ENCODE data around the gene KRTAP24-1.

The KRTAP24-1 gene

DNA sequence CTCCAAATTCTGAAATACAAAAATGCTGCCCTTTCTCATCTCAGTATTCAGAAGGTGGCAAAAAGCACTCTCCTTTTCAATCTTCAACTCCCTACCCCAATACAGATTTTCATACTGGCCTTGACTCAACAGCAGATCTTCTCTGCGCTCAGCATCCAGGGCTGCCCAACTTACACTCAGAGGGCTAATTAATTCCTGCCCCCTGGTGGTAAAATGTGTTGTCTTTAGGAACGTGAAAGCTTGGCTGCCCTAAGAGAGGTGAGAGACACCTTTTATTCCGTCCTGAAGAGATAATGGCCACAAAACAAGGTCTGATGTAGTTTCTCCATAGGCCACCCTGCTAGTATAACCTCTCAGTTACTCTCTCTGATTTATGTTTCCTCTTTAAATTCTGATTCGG is 25.0 kb downstream of the KRTAP24-1 start:
- no peak overlapping the region for H2AK5ac ChIP-seq (ENCODE audit: low read depth, low read length)
- H3K79me1 ChIP-seq (ENCODE audit: low read depth, low read length), result no peaks in the 10 kb centered on the region
- H3K18ac ChIP-seq (ENCODE audit: low read length), result no peak overlapping the region
- no peak overlapping the region for H2BK5ac ChIP-seq (ENCODE audit: low read length)
- H3K14ac ChIP-seq (ENCODE audit: low read length), result no peak overlapping the region
- peak; percentile 26 for DNase-seq (ENCODE audit: low spot score)
- no peak overlapping the region for H2BK120ac ChIP-seq (ENCODE audit: low read depth, low read length)
- no peaks in the 10 kb centered on the region for H3K9me3 ChIP-seq (replicated peaks in 1 of 2; ENCODE audit: control insufficient read depth in 2 of 2, insufficient read depth in 1 of 2, low read depth in 1 of 2, low read length in 2 of 2)
- no peak overlapping the region for H3K9ac ChIP-seq (ENCODE audit: low read depth, low read length, poor library complexity)
- H2BK12ac ChIP-seq (ENCODE audit: low read length), result no peak overlapping the region
- H4K91ac ChIP-seq (ENCODE audit: low read depth, low read length, poor library complexity), result no peak overlapping the region
- H3K4me2 ChIP-seq (ENCODE audit: insufficient read depth, low read length, poor library complexity, severe bottlenecking), result no peak overlapping the region
- H2AFZ ChIP-seq (ENCODE audit: low read length), result no peak overlapping the region
- H3K27ac ChIP-seq (replicated peaks; ENCODE audit: low read length), result no peak overlapping the region
- H3K4me3 ChIP-seq (ENCODE audit: low read length in 2 of 2), result no peak overlapping the region
- no peak overlapping the region for H3K4ac ChIP-seq (ENCODE audit: low read length)
- H3K36me3 ChIP-seq (replicated peaks in 1 of 2; ENCODE audit: control insufficient read depth in 2 of 2, insufficient read depth in 2 of 2, low read length in 2 of 2), result no peaks in the 10 kb centered on the region
- H3K27me3 ChIP-seq (ENCODE audit: control insufficient read depth in 3 of 3, insufficient read depth in 3 of 3, low read depth in 1 of 3, low read length in 3 of 3), result no peaks in the 10 kb centered on the region
- H3K4me1 ChIP-seq (ENCODE audit: control insufficient read depth in 2 of 2, insufficient read depth in 1 of 2, low read depth in 1 of 2, low read length in 2 of 2), result no peaks in the 10 kb centered on the region
- H3K23ac ChIP-seq (ENCODE audit: low read depth, low read length, poor library complexity), result no peak overlapping the region
- H4K8ac ChIP-seq (ENCODE audit: low read depth, low read length), result no peak overlapping the region
- H2BK15ac ChIP-seq (ENCODE audit: low read length), result no peak overlapping the region
- no CpG with 5 or more reads among the region's 4 CpGs for WGBS, 2 donors (ENCODE audit: extremely low coverage in 2 of 2, insufficient read length in 2 of 2, insufficient replicate concordance in 1 of 2)

DNA sequence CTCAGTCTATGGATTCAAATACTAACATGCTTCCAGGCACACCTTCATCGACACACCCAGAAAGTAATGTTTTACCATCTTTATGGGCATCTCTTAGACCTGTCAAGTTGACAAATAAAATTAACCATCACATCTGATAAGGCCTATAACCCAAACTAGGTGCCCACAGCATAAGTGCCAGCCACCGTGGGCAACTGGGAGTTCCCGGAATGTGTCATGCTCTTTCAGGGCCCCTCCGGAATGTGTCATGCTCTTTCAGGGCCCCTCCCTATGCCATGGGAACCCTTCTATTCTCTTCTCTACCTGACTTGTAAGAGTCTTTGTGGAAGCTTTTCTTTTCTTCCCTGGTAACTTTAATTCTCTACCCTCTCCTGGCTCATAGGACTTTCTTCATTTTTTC is 26.6 kb downstream of the KRTAP24-1 start:
- H3K79me1 ChIP-seq (ENCODE audit: low read depth, low read length), result no peaks in the 10 kb centered on the region
- no peaks in the 10 kb centered on the region for H3K9me3 ChIP-seq (replicated peaks in 1 of 2; ENCODE audit: control insufficient read depth in 2 of 2, insufficient read depth in 1 of 2, low read depth in 1 of 2, low read length in 2 of 2)
- no peak overlapping the region for H2AK5ac ChIP-seq (ENCODE audit: low read depth, low read length)
- H3K23ac ChIP-seq (ENCODE audit: low read depth, low read length, poor library complexity), result no peak overlapping the region
- H3K27ac ChIP-seq (replicated peaks; ENCODE audit: low read length), result no peak overlapping the region
- no peak overlapping the region for H2BK120ac ChIP-seq (ENCODE audit: low read depth, low read length)
- no CpG with 5 or more reads among the region's 4 CpGs for WGBS, 2 donors (ENCODE audit: extremely low coverage in 2 of 2, insufficient read length in 2 of 2, insufficient replicate concordance in 1 of 2)
- no peaks in the 10 kb centered on the region for H3K27me3 ChIP-seq (ENCODE audit: control insufficient read depth in 3 of 3, insufficient read depth in 3 of 3, low read depth in 1 of 3, low read length in 3 of 3)
- no peaks in the 10 kb centered on the region for H3K4me1 ChIP-seq (ENCODE audit: control insufficient read depth in 2 of 2, insufficient read depth in 1 of 2, low read depth in 1 of 2, low read length in 2 of 2)
- H4K91ac ChIP-seq (ENCODE audit: low read depth, low read length, poor library complexity), result no peak overlapping the region
- H2BK5ac ChIP-seq (ENCODE audit: low read length), result no peak overlapping the region
- no peak for DNase-seq (ENCODE audit: low spot score)
- H3K14ac ChIP-seq (ENCODE audit: low read length), result no peak overlapping the region
- no peak overlapping the region for H3K4me3 ChIP-seq (ENCODE audit: low read length in 2 of 2)
- no peak overlapping the region for H3K4ac ChIP-seq (ENCODE audit: low read length)
- no peaks in the 10 kb centered on the region for H3K36me3 ChIP-seq (replicated peaks in 1 of 2; ENCODE audit: control insufficient read depth in 2 of 2, insufficient read depth in 2 of 2, low read length in 2 of 2)
- no peak overlapping the region for H3K4me2 ChIP-seq (ENCODE audit: insufficient read depth, low read length, poor library complexity, severe bottlenecking)
- no peak overlapping the region for H2BK15ac ChIP-seq (ENCODE audit: low read length)
- no peak overlapping the region for H3K9ac ChIP-seq (ENCODE audit: low read depth, low read length, poor library complexity)
- no peak overlapping the region for H4K8ac ChIP-seq (ENCODE audit: low read depth, low read length)
- H3K18ac ChIP-seq (ENCODE audit: low read length), result no peak overlapping the region
- no peak overlapping the region for H2AFZ ChIP-seq (ENCODE audit: low read length)
- H2BK12ac ChIP-seq (ENCODE audit: low read length), result no peak overlapping the region

GRCh38 chr21:30255679-30256078 is 27.1 kb downstream of the KRTAP24-1 start:
- Histone ChIP-seq H3K9ac (ENCODE audit: low read depth, low read length, poor library complexity) (no peak overlapping the region), H3K4me3 (ENCODE audit: low read length in 2 of 2) (no peak overlapping the region), H2BK15ac (ENCODE audit: low read length) (no peak overlapping the region), H2AFZ (ENCODE audit: low read length) (no peak overlapping the region), H3K4me2 (ENCODE audit: insufficient read depth, low read length, poor library complexity, severe bottlenecking) (no peak overlapping the region), H3K9me3 (replicated peaks in 1 of 2; ENCODE audit: control insufficient read depth in 2 of 2, insufficient read depth in 1 of 2, low read depth in 1 of 2, low read length in 2 of 2) (no peaks in the 10 kb centered on the region), H3K79me1 (ENCODE audit: low read depth, low read length) (no peaks in the 10 kb centered on the region), H3K14ac (ENCODE audit: low read length) (no peak overlapping the region), H2BK12ac (ENCODE audit: low read length) (no peak overlapping the region), H2BK120ac (ENCODE audit: low read depth, low read length) (no peak overlapping the region), H3K27me3 (ENCODE audit: control insufficient read depth in 3 of 3, insufficient read depth in 3 of 3, low read depth in 1 of 3, low read length in 3 of 3) (no peaks in the 10 kb centered on the region), H3K4ac (ENCODE audit: low read length) (no peak overlapping the region), H3K23ac (ENCODE audit: low read depth, low read length, poor library complexity) (no peak overlapping the region), H3K27ac (replicated peaks; ENCODE audit: low read length) (no peak overlapping the region), H3K4me1 (ENCODE audit: control insufficient read depth in 2 of 2, insufficient read depth in 1 of 2, low read depth in 1 of 2, low read length in 2 of 2) (no peaks in the 10 kb centered on the region), H2BK5ac (ENCODE audit: low read length) (no peak overlapping the region), H4K8ac (ENCODE audit: low read depth, low read length) (no peak overlapping the region), H2AK5ac (ENCODE audit: low read depth, low read length) (no peak overlapping the region), H4K91ac (ENCODE audit: low read depth, low read length, poor library complexity) (no peak overlapping the region), H3K36me3 (replicated peaks in 1 of 2; ENCODE audit: control insufficient read depth in 2 of 2, insufficient read depth in 2 of 2, low read length in 2 of 2) (no peaks in the 10 kb centered on the region), H3K18ac (ENCODE audit: low read length) (no peak overlapping the region)
- WGBS, 2 donors (ENCODE audit: extremely low coverage in 2 of 2, insufficient read length in 2 of 2, insufficient replicate concordance in 1 of 2), result no CpG with 5 or more reads among the region's 1 CpG
- no peak for DNase-seq (ENCODE audit: low spot score)

DNA sequence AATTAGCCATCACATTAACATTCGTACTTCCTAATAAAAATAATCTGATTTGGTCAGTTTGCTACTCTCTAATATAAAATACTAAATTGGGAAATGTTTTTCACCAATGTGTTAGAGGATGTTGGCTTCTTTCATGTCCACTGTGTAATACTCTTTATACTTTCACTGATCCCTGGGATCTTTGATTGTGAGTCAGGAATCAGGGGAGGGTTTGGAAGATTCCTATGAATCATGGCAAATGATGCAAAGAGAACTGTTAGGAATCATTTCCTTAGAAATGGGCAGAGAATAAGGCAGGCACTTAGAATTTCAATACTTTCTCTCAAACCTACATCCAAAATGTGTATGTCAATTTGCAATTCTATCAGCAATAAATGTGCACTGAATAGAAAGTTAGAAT is 31.0 kb downstream of the KRTAP24-1 start:
- Histone ChIP-seq H3K18ac (ENCODE audit: low read length) (no peak overlapping the region), H3K4ac (ENCODE audit: low read length) (no peak overlapping the region), H2AFZ (ENCODE audit: low read length) (no peak overlapping the region), H3K4me1 (ENCODE audit: control insufficient read depth in 2 of 2, insufficient read depth in 1 of 2, low read depth in 1 of 2, low read length in 2 of 2) (no peaks in the 10 kb centered on the region), H3K23ac (ENCODE audit: low read depth, low read length, poor library complexity) (no peak overlapping the region), H2BK120ac (ENCODE audit: low read depth, low read length) (no peak overlapping the region), H3K4me3 (ENCODE audit: low read length in 2 of 2) (no peak overlapping the region), H3K4me2 (ENCODE audit: insufficient read depth, low read length, poor library complexity, severe bottlenecking) (no peak overlapping the region), H4K91ac (ENCODE audit: low read depth, low read length, poor library complexity) (no peak overlapping the region), H4K8ac (ENCODE audit: low read depth, low read length) (no peak overlapping the region), H3K27me3 (ENCODE audit: control insufficient read depth in 3 of 3, insufficient read depth in 3 of 3, low read depth in 1 of 3, low read length in 3 of 3) (no peaks in the 10 kb centered on the region), H3K36me3 (replicated peaks in 1 of 2; ENCODE audit: control insufficient read depth in 2 of 2, insufficient read depth in 2 of 2, low read length in 2 of 2) (no peaks in the 10 kb centered on the region), H2AK5ac (ENCODE audit: low read depth, low read length) (no peak overlapping the region), H2BK5ac (ENCODE audit: low read length) (no peak overlapping the region), H2BK15ac (ENCODE audit: low read length) (no peak overlapping the region), H3K9ac (ENCODE audit: low read depth, low read length, poor library complexity) (no peak overlapping the region), H3K27ac (replicated peaks; ENCODE audit: low read length) (no peak overlapping the region), H3K79me1 (ENCODE audit: low read depth, low read length) (no peaks in the 10 kb centered on the region), H2BK12ac (ENCODE audit: low read length) (no peak overlapping the region), H3K9me3 (replicated peaks in 1 of 2; ENCODE audit: control insufficient read depth in 2 of 2, insufficient read depth in 1 of 2, low read depth in 1 of 2, low read length in 2 of 2) (no peaks in the 10 kb centered on the region), H3K14ac (ENCODE audit: low read length) (no peak overlapping the region)
- DNase-seq (ENCODE audit: low spot score), result no peak
- WGBS, 2 donors (ENCODE audit: extremely low coverage in 2 of 2, insufficient read length in 2 of 2, insufficient replicate concordance in 1 of 2), result no CpG with 5 or more reads among the region's 1 CpG
